Transverse colon (tissue), 4 donors: ENCODE measurements around the gene STRA6. TPM values are rescaled to one million over a fixed set of nuclear protein-coding genes. Genes with fewer than 3 reads are reported as not detected.

Source experiments
- DNase-seq: peaks from one replicate; pipeline ENCODE4 v3.0.0-alpha.2; 2019
- H3K27ac ChIP-seq, 4 donors: fragments of 200-600 bp; sonication (generic); 2 replicates each; pipeline ENCODE4 v1.5.1; 2016 to 2018; ENCODE audit warnings: inconsistent platforms in 4 of 4
- H3K27me3 ChIP-seq: fragments of 200-600 bp; sonication (generic); 2 replicates; pipeline ENCODE4 v1.5.1; 2017; ENCODE audit warnings: inconsistent platforms
- H3K36me3 ChIP-seq, 4 donors: fragments of 200-600 bp; sonication (generic); 2 replicates each; pipeline ENCODE4 v1.5.1; 2017 to 2019; ENCODE audit warnings: inconsistent platforms in 4 of 4
- H3K4me1 ChIP-seq, 4 donors: fragments of 200-600 bp; sonication (generic); 2 replicates each; pipeline ENCODE4 v1.5.1; 2017 to 2020; ENCODE audit warnings: inconsistent platforms in 4 of 4
- H3K4me3 ChIP-seq, 4 donors: fragments of 200-600 bp; sonication (generic); 1 replicate in 1 of 4; 2 replicates in 3 of 4; pipeline versions ENCODE4 v1.5.1 to v1.6.1; 2017 to 2019; ENCODE audit warnings: inconsistent platforms in 4 of 4
- H3K9me3 ChIP-seq, 2 donors: fragments of 200-600 bp; sonication (generic); 2 replicates each; pipeline ENCODE4 v1.5.1; 2017 to 2019; ENCODE audit warnings: inconsistent platforms in 2 of 2
- CTCF ChIP-seq, 5 experiments: fragments of 200-600 bp in 3 of 5; fragments of 450-650 bp in 2 of 5; sonication (generic) in 3 of 5; IDR thresholded peaks; 1 replicate in 2 of 5; 2 replicates in 3 of 5; pipeline ENCODE4 v1.5.1; 2016 to 2017; ENCODE audit warnings: antibody characterized with exemption in 5 of 5, inconsistent platforms in 3 of 5, mild to moderate bottlenecking in 2 of 5, moderate library complexity in 1 of 5
- EP300 ChIP-seq: sonication (generic); formaldehyde crosslinking; IDR thresholded peaks from one replicate; pipeline ENCODE4 v1.6.1; 2017; ENCODE audit warnings: antibody characterized with exemption, low read depth
- POLR2A ChIP-seq: fragments of 450-650 bp; IDR thresholded peaks from one replicate; pipeline ENCODE4 v1.6.1; 2016; ENCODE audit warnings: antibody characterized with exemption, mild to moderate bottlenecking, moderate library complexity
- POLR2AphosphoS5 ChIP-seq, 3 donors: sonication (generic); formaldehyde crosslinking; IDR thresholded peaks; one replicate each; pipeline ENCODE4 v1.6.1; 2016; ENCODE audit warnings: antibody characterized with exemption in 3 of 3
- WGBS, 2 donors: methylation state at CpG; one replicate each; pipeline ENCODE4 v1.1.5; 2018; ENCODE audit warnings: low coverage in 1 of 2; 5-methylcytosine and 5-hydroxymethylcytosine counted together
- in situ Hi-C, 4 donors: fragments of 200-750 bp; cut with MboI; loops; one replicate each; pipeline versions ENCODE4 v1.15.0 to v1.15.1; 2017; ENCODE audit warnings: low sequenced_read_pairs in 3 of 4, low pct_ligation_motif_present in 1 of 4, low pct_unique_long_range_greater_than_20kb in 1 of 4
- intact Hi-C: fragments of 100-400 bp; cut with DNase I; formaldehyde crosslinking; loops from one replicate; pipeline ENCODE4 v1.15.1; 2023; ENCODE audit warnings: low total_unique reads
- total RNA-seq, 4 donors: library from RNA; depleted of rRNA; stranded (reverse); fragments of >200 nt; gene quantifications; one replicate each; pipeline ENCODE4 v1.1.0, GENCODE V29; 2016

STRA6 gene
- total RNA-seq, 4 donors from 2014 or later: not detected

- Histone ChIP-seq H3K4me3 (no peak overlapping the region), H3K27ac (no peak overlapping the region), H3K27me3 (no peaks in the 10 kb centered on the region), H3K9me3 (no peaks in the 10 kb centered on the region), H3K4me1 (peaks cover 0 to 14% (median 6%) of the 10 kb centered on the region in 4 donors), H3K36me3 (no peaks in the 10 kb centered on the region)
- in situ Hi-C loops: no loop called here
- intact Hi-C loops: no loop called here
- TF ChIP-seq EP300: no peak
- no peak for TF ChIP-seq POLR2A
- no peak for TF ChIP-seq CTCF (IDR thresholded peaks at IDR 0.05)
- no peak for TF ChIP-seq POLR2AphosphoS5 (IDR thresholded peaks at IDR 0.05)
- no peak for DNase-seq
- WGBS, 2 donors: 85% methylated on average over 8 of the region's 8 CpGs; no CpG with 5 or more reads in 1 of the 2 donors
These were observed 20.5 kb downstream of the STRA6 start for GRCh38 chr15:74182131-74182530.

- WGBS, 2 donors: 85 to 91% methylated on average over 4 to 15 of the region's 21 CpGs
- Histone ChIP-seq H3K27ac (no peak overlapping the region), H3K27me3 (no peaks in the 10 kb centered on the region), H3K4me3 (no peak overlapping the region), H3K4me1 (peaks cover 0 to 18% (median 6%) of the 10 kb centered on the region in 4 donors), H3K9me3 (no peaks in the 10 kb centered on the region), H3K36me3 (no peaks in the 10 kb centered on the region)
- TF ChIP-seq CTCF (IDR thresholded peaks at IDR 0.05) (no peak), EP300 (no peak), POLR2A (no peak), POLR2AphosphoS5 (IDR thresholded peaks at IDR 0.05) (no peak)
- in situ Hi-C loops: no loop called here
- intact Hi-C loops: no loop called here
- DNase-seq: no peak
These were observed 21.5 kb downstream of the STRA6 start for GRCh38 chr15:74180881-74181602.

- H3K4me3 ChIP-seq: no peak overlapping the region
- in situ Hi-C loops (no loop called here), intact Hi-C loops (no loop called here)
- peak overlapping the region in 3 of 4 donors; percentile 27 to 58 (median 43) for H3K27ac ChIP-seq
- H3K9me3 ChIP-seq: no peaks in the 10 kb centered on the region
- H3K4me1 ChIP-seq: peaks cover 0 to 21% (median 6%) of the 10 kb centered on the region in 4 donors
- H3K36me3 ChIP-seq: no peaks in the 10 kb centered on the region
- TF ChIP-seq POLR2A: no peak
- no peak for TF ChIP-seq POLR2AphosphoS5 (IDR thresholded peaks at IDR 0.05)
- no peak for TF ChIP-seq CTCF (IDR thresholded peaks at IDR 0.05)
- TF ChIP-seq EP300: no peak
- 82% methylated on average over 2 to 17 of the region's 17 CpGs for WGBS, 2 donors
- H3K27me3 ChIP-seq: no peaks in the 10 kb centered on the region
- DNase-seq: no peak
These were observed 22.4 kb downstream of the STRA6 start for GRCh38 chr15:74179983-74180880.

- DNase-seq: peak; percentile 27
- TF ChIP-seq POLR2A: no peak
- no peak for TF ChIP-seq CTCF (IDR thresholded peaks at IDR 0.05)
- TF ChIP-seq POLR2AphosphoS5 (IDR thresholded peaks at IDR 0.05): peak in 1 of 3 donors; percentile 21
- peak overlapping the region in 3 of 4 donors; percentile 27 to 58 (median 43) for H3K27ac ChIP-seq
- in situ Hi-C loops (no loop called here), intact Hi-C loops (no loop called here)
- H3K4me3 ChIP-seq: no peak overlapping the region
- peaks cover 0 to 21% (median 6%) of the 10 kb centered on the region in 4 donors for H3K4me1 ChIP-seq
- H3K36me3 ChIP-seq: no peaks in the 10 kb centered on the region
- WGBS, 2 donors: 47 to 82% methylated on average over 3 to 13 of the region's 13 CpGs
- no peaks in the 10 kb centered on the region for H3K27me3 ChIP-seq
- no peaks in the 10 kb centered on the region for H3K9me3 ChIP-seq
These were observed 23.3 kb downstream of the STRA6 start for GRCh38 chr15:74179101-74179841.
